SIG-M5 treated with dmso at 0.1 percent for 504 hours (cell line): ENCODE measurements around the gene ZNF227.
"Not testable (repeated sequence)": the region's sequence is repeated elsewhere in the genome, so short reads cannot be mapped to it uniquely, and the experiment has no call there.

Experiments
- DNase-seq: peaks from one replicate; lab custom pipeline; 2025; ENCODE audit not compliant: unreplicated experiment; lab: John Stamatoyannopoulos, UW

The ZNF227 gene

GRCh38 chr19:44236384-44236783 lies 24.1 kb downstream of the ZNF227 start:
- no peak for DNase-seq

DNA sequence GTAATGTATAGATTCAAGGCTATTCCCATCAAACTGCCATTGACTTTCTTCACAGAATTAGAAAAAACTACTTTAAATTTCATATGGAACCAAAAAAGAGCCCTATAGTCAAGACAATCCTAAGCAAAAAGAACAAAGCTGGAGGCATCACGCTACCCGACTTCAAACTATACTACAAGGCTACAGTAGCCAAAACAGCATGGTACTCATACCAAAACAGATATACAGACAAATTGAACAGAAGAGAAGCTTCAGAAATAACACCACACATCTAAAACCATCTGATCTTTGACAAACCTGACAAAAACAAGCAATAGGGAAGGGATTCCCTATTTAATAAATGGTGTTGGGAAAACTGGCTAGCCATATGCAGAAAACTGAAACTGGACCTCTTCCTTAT lies 40.0 kb downstream of the ZNF227 start:
- not testable (repeated sequence) for DNase-seq

- DNase-seq = not testable (repeated sequence)
These were observed 41.1 kb downstream of the ZNF227 start for GRCh38 chr19:44253392-44253791.

GRCh38 chr19:44254496-44254895 lies 42.2 kb downstream of the ZNF227 start:
- no peak for DNase-seq

DNA sequence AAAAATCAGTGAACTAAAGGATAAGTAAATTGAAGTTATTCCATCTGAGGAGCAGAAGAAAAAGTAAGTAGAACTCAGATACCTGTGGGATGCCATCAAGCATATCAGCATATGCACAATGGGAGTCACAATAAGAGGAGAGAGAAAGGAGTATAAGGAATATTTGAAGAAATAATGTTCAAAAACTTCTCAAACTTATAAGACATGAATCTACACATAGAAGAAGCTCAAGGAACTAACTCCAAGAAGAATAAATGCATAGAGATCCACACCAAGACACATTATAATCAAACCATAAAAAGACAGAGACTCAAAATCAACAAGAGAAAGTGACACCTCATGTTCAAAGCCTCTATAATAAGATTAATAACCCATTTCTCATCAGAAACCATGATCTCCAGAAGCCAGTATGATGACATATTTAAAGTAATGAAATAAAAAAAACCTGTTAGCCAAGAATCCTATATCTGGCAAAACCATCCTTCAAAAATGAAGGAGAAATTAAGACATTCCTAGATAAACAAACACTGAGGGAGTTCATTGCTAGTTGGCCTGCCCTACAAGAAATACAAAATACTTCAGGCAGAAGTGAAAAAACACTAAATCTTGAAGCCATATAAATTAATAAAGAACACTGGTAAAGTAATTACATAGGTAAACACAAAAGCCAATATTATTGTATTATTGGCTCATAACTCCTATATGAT lies 43.5 kb downstream of the ZNF227 start:
- DNase-seq = no peak

DNA sequence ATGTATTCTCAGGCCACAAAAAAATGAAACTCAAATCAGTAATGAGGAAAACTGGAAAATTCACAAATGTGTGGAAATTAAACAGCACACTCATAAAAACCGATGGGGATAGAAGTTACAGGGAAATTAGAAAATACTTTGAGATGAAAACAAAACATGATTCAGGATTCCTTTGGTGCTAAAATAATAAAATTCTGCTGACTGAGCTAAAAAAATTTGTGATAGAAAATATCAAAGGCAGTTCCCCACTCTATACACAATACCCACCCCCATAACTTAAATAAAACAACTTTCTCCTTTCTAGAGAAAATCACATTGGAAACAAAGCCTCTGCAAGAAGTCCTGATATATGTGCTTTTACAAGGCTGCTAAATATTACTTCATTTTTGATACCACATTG lies 45.8 kb downstream of the ZNF227 start:
- DNase-seq = no peak

DNA sequence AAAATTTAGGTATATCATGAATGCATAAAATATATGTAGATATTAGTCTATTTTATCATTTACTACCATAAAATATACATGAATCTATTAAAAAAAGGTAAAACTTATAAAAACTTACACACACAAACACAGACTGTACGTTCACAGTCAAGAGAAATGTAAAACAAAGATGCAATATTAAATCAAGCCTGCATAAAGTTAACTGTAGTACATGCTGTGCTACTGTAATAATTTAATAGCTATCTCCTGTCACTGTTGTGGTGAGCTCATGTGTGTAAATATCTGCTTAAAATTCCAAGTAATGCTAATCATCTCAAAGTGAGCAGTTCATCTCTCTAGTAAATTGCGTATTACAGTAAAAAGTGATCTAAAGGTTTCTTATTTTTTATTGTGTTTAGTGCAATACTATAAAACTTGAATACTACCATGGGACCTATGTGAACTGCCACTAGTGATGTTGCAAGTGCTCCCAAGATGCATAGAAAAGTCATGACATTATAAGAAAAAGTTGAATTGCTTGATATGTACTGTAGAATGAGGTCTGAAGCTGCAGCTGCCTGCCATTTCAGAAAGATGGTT lies 46.6 kb downstream of the ZNF227 start:
- DNase-seq = no peak

GRCh38 chr19:44260343-44260681 lies 48.0 kb downstream of the ZNF227 start:
- no peak for DNase-seq

DNA sequence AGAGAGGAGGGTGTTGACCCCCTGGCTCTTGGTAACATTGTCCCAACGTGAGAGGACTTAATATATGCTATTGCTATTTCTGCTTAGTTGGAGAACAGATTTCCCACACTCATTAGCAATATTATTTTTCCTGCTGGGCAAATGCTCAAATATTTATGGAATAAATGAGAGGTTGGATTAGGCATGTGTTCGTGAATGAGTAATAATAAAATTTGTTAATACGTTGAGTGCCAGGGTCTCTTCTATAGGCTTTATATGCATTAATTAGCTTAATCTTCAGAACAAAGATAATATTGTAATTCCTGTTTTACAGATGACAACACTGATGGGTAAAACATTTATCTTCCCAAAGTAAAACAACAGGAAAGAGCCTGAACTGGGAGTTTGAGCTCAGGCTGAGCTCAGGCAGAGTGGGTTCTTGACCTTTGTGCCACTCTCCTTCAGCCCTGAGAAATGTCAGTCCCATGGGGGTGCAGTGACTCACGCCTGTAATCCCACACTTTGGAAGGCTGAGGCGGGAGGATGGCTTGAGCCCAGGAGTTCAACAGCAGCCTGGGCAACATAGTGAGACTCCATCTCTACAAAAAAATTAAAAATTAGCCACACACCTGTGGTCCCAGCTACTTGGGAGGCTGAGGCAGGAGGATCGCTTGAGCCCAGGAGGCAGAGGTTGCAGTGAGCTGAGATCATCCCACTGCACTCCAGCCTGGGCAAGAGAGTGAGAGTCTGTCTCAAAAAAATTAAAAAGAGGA lies 48.5 kb downstream of the ZNF227 start:
- DNase-seq = no peak

GRCh38 chr19:44277331-44277730 lies 65.0 kb downstream of the ZNF227 start:
- no peak for DNase-seq

DNA sequence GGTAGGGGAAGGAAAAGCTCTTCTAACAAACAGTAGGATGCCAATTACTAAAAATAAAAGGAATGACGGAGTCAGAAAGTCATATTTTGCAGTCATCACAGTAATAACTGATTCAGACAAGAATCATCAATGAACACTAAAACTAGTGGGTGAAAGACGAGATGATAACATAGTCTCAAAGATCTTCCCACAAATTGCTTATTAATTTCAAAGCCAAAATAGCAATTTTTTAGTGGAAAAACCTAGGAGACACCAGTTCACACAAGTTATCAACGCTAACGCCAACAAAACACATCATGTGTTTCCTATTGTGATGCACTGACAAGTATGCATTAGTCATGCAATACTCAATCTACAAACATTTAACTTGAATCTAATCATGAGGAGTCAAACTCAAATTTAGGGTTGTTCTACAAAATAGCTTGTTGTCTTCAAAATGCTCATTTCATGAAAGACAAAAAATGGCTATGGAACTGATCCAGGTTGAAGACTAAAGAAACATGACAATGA lies 65.9 kb downstream of the ZNF227 start:
- DNase-seq = no peak

- no peak for DNase-seq
These were observed 68.6 kb downstream of the ZNF227 start for GRCh38 chr19:44280916-44281315.

GRCh38 chr19:44282846-44283245 lies 70.5 kb downstream of the ZNF227 start:
- DNase-seq = no peak

DNA sequence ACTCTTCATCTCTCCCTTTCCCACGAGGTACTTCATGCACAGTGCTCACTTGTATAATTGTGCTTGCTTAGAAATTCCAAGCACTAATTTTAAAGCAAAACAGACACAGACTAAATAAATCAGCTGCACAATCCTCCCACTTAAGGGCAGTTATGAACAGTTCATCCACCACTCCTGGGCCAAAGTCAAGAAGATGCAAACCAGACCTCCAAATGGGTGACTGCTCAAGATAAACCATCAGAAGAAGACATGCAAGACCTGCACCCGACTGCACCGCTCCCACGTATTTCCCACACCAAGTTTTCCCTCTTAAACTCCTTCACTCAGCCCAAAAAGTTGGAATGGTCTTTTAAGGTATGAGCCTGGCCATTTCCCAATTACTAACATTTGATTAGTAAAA lies 72.6 kb downstream of the ZNF227 start:
- DNase-seq = no peak
